DOHH2 (cell line): ENCODE results near the gene RIMS1.

ENCODE experiments used
- H3F3A ChIP-seq: fragments of 200-600 bp; sonication (generic), shearing (Covaris generic); 2 replicates; pipeline ENCODE4 v1.6.0; 2016; ENCODE audit warnings: antibody characterized with exemption, mild to moderate bottlenecking; ENCODE audit not compliant: control insufficient read depth, insufficient read depth
- H3K27ac ChIP-seq: fragments of 200-600 bp; sonication (generic); 2 replicates; pipeline ENCODE4 v1.5.1; 2014; ENCODE audit warnings: low read depth, mild to moderate bottlenecking, low read length, moderate library complexity
- H3K27me3 ChIP-seq: fragments of 200-600 bp; sonication (generic); 2 replicates; pipeline ENCODE4 v1.6.1; 2014; ENCODE audit warnings: mild to moderate bottlenecking, low read length, mixed read lengths; ENCODE audit not compliant: control insufficient read depth
- H3K36me3 ChIP-seq: fragments of 200-600 bp; sonication (generic); 2 replicates; pipeline ENCODE4 v1.6.1; 2014; ENCODE audit warnings: mild to moderate bottlenecking, low read length, moderate library complexity, mixed read lengths; ENCODE audit not compliant: control insufficient read depth
- H3K4me1 ChIP-seq: fragments of 200-600 bp; sonication (generic); 2 replicates; pipeline ENCODE4 v1.6.1; 2014; ENCODE audit warnings: mild to moderate bottlenecking, low read length, mixed read lengths; ENCODE audit not compliant: control insufficient read depth
- H3K4me2 ChIP-seq: fragments of 200-600 bp; sonication (generic); 2 replicates; pipeline ENCODE4 v1.6.0; 2014; ENCODE audit warnings: mild to moderate bottlenecking, low read length, moderate library complexity
- H3K4me3 ChIP-seq: fragments of 200-600 bp; sonication (generic); 2 replicates; pipeline ENCODE4 v1.5.1; 2014; ENCODE audit warnings: mild to moderate bottlenecking, low read length, mixed read lengths
- H3K79me2 ChIP-seq: fragments of 200-600 bp; sonication (generic); 2 replicates; pipeline ENCODE4 v1.6.1; 2014; ENCODE audit warnings: mild to moderate bottlenecking, low read length, mixed read lengths; ENCODE audit not compliant: control insufficient read depth
- H3K9me2 ChIP-seq: fragments of 200-600 bp; sonication (generic); replicated peaks from 2 replicates; pipeline ENCODE4 v1.6.1; 2014; ENCODE audit warnings: mild to moderate bottlenecking, low read length, mixed read lengths; ENCODE audit not compliant: control insufficient read depth
- H3K9me3 ChIP-seq: fragments of 200-600 bp; sonication (generic); 2 replicates; pipeline ENCODE4 v1.6.1; 2014; ENCODE audit warnings: antibody characterized with exemption, low read length, mixed read lengths; ENCODE audit not compliant: control insufficient read depth, insufficient read depth
- H4K20me1 ChIP-seq: fragments of 200-600 bp; sonication (generic); 2 replicates; pipeline ENCODE4 v1.6.0; 2014; ENCODE audit warnings: low read depth, mild to moderate bottlenecking, antibody characterized with exemption, low read length, moderate library complexity; ENCODE audit not compliant: control insufficient read depth, insufficient read depth
- EZH2phosphoT487 ChIP-seq: fragments of 200-600 bp; sonication (generic); IDR thresholded peaks from 2 replicates; pipeline ENCODE4 v1.6.1; 2017; ENCODE audit warnings: borderline replicate concordance, mild to moderate bottlenecking, antibody characterized with exemption, low read length, moderate library complexity, mixed read lengths
- TF ChIP-seq, protein P1 (sequence below): fragments of 200-600 bp; sonication (generic); IDR thresholded peaks from one replicate; pipeline ENCODE4 v1.5.1; 2014; ENCODE audit warnings: antibody characterized with exemption, mild to moderate bottlenecking, low read depth, low read length; ENCODE audit not compliant: poor library complexity, severe bottlenecking

The RIMS1 gene

GRCh38 chr6:72417759-72418158, 531.4 kb downstream of the RIMS1 start:
- Histone ChIP-seq H3F3A (no peaks in the 10 kb centered on the region), H3K4me1 (no peaks in the 10 kb centered on the region), H3K27ac (no peak overlapping the region), H3K9me3 (no peaks in the 10 kb centered on the region), H4K20me1 (no peaks in the 10 kb centered on the region), H3K9me2 (no peaks in the 10 kb centered on the region), H3K36me3 (no peaks in the 10 kb centered on the region), H3K27me3 (no peaks in the 10 kb centered on the region), H3K4me3 (no peak overlapping the region), H3K4me2 (no peak overlapping the region), H3K79me2 (no peaks in the 10 kb centered on the region)
- TF ChIP-seq, protein P1, sequence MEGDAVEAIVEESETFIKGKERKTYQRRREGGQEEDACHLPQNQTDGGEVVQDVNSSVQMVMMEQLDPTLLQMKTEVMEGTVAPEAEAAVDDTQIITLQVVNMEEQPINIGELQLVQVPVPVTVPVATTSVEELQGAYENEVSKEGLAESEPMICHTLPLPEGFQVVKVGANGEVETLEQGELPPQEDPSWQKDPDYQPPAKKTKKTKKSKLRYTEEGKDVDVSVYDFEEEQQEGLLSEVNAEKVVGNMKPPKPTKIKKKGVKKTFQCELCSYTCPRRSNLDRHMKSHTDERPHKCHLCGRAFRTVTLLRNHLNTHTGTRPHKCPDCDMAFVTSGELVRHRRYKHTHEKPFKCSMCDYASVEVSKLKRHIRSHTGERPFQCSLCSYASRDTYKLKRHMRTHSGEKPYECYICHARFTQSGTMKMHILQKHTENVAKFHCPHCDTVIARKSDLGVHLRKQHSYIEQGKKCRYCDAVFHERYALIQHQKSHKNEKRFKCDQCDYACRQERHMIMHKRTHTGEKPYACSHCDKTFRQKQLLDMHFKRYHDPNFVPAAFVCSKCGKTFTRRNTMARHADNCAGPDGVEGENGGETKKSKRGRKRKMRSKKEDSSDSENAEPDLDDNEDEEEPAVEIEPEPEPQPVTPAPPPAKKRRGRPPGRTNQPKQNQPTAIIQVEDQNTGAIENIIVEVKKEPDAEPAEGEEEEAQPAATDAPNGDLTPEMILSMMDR, result no peak
- no peak for TF ChIP-seq EZH2phosphoT487

- Histone ChIP-seq H3K36me3 (no peaks in the 10 kb centered on the region), H4K20me1 (no peaks in the 10 kb centered on the region), H3K4me3 (no peak overlapping the region), H3F3A (no peaks in the 10 kb centered on the region), H3K4me1 (no peaks in the 10 kb centered on the region), H3K79me2 (no peaks in the 10 kb centered on the region), H3K4me2 (no peak overlapping the region), H3K27ac (no peak overlapping the region), H3K27me3 (no peaks in the 10 kb centered on the region), H3K9me2 (no peaks in the 10 kb centered on the region), H3K9me3 (no peaks in the 10 kb centered on the region)
- TF ChIP-seq EZH2phosphoT487, result no peak
- TF ChIP-seq, protein P1, result no peak
Observed at GRCh38 chr6:72418495-72418894, 532.1 kb downstream of the RIMS1 start.

DNA sequence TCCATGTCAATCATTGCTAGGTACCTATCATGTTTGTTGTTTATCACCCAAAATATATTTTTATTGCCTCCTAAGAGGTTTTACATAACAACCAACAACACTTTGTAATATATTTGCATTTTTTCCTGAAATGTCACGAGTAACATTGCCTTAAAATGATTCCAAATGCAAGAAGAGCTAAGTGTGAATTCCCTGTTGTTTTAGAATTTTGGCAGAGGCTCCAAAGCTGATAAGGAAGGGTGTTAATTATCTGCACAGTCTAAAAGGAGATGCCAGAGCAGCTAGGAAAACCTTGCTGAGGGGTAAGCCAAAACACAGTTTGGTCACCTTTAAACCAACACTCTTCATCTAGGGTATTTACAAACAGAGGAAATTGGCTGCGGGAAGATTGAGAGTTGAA, 533.6 kb downstream of the RIMS1 start:
- no peak for TF ChIP-seq EZH2phosphoT487
- TF ChIP-seq, protein P1, result no peak
- no peak overlapping the region for H3K4me3 ChIP-seq
- no peaks in the 10 kb centered on the region for H3K4me1 ChIP-seq
- no peaks in the 10 kb centered on the region for H3K79me2 ChIP-seq
- H3K9me2 ChIP-seq, result no peaks in the 10 kb centered on the region
- no peak overlapping the region for H3K4me2 ChIP-seq
- H3K9me3 ChIP-seq, result no peaks in the 10 kb centered on the region
- no peak overlapping the region for H3K27ac ChIP-seq
- H3K36me3 ChIP-seq, result no peaks in the 10 kb centered on the region
- no peaks in the 10 kb centered on the region for H3F3A ChIP-seq
- no peaks in the 10 kb centered on the region for H4K20me1 ChIP-seq
- no peaks in the 10 kb centered on the region; the same call in 1 of the 2 replicates for H3K27me3 ChIP-seq

DNA sequence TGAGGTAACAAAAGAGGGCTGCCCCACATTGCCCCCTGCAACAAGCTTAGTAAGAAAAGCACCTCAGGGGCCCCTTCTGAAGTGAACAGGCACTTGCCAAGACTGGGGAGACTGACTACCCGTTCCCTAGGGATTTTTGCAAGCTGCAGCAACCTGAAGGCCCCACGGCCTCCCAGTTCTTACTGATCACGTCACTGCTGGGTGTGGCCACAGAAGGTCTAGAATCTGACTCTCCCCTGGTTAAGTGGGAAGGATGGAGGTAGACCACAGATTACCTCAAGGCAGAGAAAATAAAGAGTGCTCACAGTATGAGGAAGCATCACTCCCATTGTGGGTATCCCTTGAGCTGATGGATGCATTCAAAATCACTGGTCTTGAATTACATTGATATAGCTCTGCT, 534.1 kb downstream of the RIMS1 start:
- Histone ChIP-seq H3K4me2 (no peak overlapping the region), H3K4me3 (no peak overlapping the region), H3K36me3 (no peaks in the 10 kb centered on the region), H3K9me2 (no peaks in the 10 kb centered on the region), H4K20me1 (no peaks in the 10 kb centered on the region), H3K4me1 (no peaks in the 10 kb centered on the region), H3F3A (no peaks in the 10 kb centered on the region), H3K27me3 (no peaks in the 10 kb centered on the region; the same call in 1 of the 2 replicates), H3K27ac (no peak overlapping the region), H3K79me2 (no peaks in the 10 kb centered on the region), H3K9me3 (no peaks in the 10 kb centered on the region)
- TF ChIP-seq EZH2phosphoT487, result no peak
- TF ChIP-seq, protein P1, result no peak
